ENCODE data around the gene KICS2.

DNA sequence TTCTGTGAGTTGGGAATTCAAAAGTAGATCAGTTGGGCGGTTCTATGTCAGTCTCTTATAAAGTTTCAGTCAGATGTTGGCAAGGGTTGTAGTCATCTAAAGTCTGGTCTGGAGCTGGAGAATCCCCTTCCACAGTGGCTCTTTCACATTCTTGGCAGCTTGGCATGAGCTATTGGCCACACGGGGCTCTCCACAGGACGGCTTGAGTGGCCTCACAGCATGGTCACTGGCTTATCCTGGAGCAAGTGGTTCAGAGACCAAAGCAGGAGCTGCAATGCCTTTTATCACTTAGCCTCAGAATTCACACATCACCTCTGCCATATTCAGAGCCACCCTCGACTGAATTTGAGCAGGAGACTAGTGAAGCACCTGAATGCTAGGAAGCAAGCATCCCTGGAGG lies 7.1 kb upstream of the KICS2 start:
- TF ChIP-seq MAX (IDR thresholded peaks at IDR 0.05; ENCODE audit: insufficient read depth, insufficient read length) = no peak
- TF ChIP-seq EZH2 (IDR thresholded peaks at IDR 0.05; ENCODE audit: borderline replicate concordance, low read depth, low read length, severe bottlenecking) = no peak

All from endothelial cell of umbilical vein (primary cell).